BLaER1 (cell line): Measurements from ENCODE around the gene C3orf52.

Source experiments
- H3K27ac ChIP-seq: shearing (Covaris generic); formaldehyde crosslinking; 2 replicates; pipeline ENCODE4 v1.8.1; 2022
- H3K27me3 ChIP-seq: shearing (Covaris generic); formaldehyde crosslinking; 2 replicates; pipeline ENCODE4 v1.8.1; 2022
- H3K36me3 ChIP-seq: shearing (Covaris generic); formaldehyde crosslinking; 2 replicates; pipeline ENCODE4 v1.8.1; 2022
- H3K4me1 ChIP-seq: shearing (Covaris generic); formaldehyde crosslinking; 2 replicates; pipeline ENCODE4 v1.8.1; 2022
- H3K4me2 ChIP-seq: shearing (Covaris generic); formaldehyde crosslinking; 2 replicates; pipeline ENCODE4 v1.8.1; 2022
- H3K4me3 ChIP-seq: shearing (Covaris generic); formaldehyde crosslinking; 2 replicates; pipeline ENCODE4 v1.8.1; 2022
- H3K9ac ChIP-seq: shearing (Covaris generic); formaldehyde crosslinking; 2 replicates; pipeline ENCODE4 v1.8.1; 2022
- H3K9me3 ChIP-seq: shearing (Covaris generic); formaldehyde crosslinking; 2 replicates; pipeline ENCODE4 v1.8.1; 2022
- H4K20me1 ChIP-seq: shearing (Covaris generic); formaldehyde crosslinking; 2 replicates; pipeline ENCODE4 v1.8.1; 2022
- Cebpa-rat ChIP-seq: shearing (Covaris generic); IDR thresholded peaks from 2 replicates; pipeline ENCODE4 v1.8.1; 2022

C3orf52 gene

GRCh38 chr3:112096176-112096575, 10.0 kb downstream of the C3orf52 start:
- Histone ChIP-seq H3K4me3 (no peak overlapping the region), H4K20me1 (no peaks in the 10 kb centered on the region), H3K4me1 (peaks cover 36% of the 10 kb centered on the region), H3K36me3 (no peaks in the 10 kb centered on the region), H3K27me3 (no peaks in the 10 kb centered on the region), H3K9ac (no peak overlapping the region), H3K9me3 (peaks cover 46% of the 10 kb centered on the region), H3K4me2 (no peak overlapping the region), H3K27ac (no peak overlapping the region)
- TF ChIP-seq Cebpa-rat = no peak

GRCh38 chr3:112097378-112097777, 11.2 kb downstream of the C3orf52 start:
- Histone ChIP-seq H3K36me3 (no peaks in the 10 kb centered on the region), H3K27me3 (no peaks in the 10 kb centered on the region), H4K20me1 (no peaks in the 10 kb centered on the region), H3K4me2 (no peak overlapping the region), H3K9me3 (peaks cover 49% of the 10 kb centered on the region), H3K4me3 (no peak overlapping the region), H3K4me1 (peaks cover 24% of the 10 kb centered on the region), H3K27ac (no peak overlapping the region), H3K9ac (no peak overlapping the region)
- no peak for TF ChIP-seq Cebpa-rat

- Histone ChIP-seq H3K4me2 (no peak overlapping the region), H3K27me3 (no peaks in the 10 kb centered on the region), H3K9ac (no peak overlapping the region), H3K36me3 (no peaks in the 10 kb centered on the region), H3K9me3 (peaks cover 30% of the 10 kb centered on the region), H4K20me1 (no peaks in the 10 kb centered on the region), H3K4me3 (no peak overlapping the region), H3K4me1 (peaks cover 20% of the 10 kb centered on the region), H3K27ac (no peak overlapping the region)
- no peak for TF ChIP-seq Cebpa-rat
These were observed 15.7 kb downstream of the C3orf52 start for GRCh38 chr3:112101916-112102315.

- H4K20me1 ChIP-seq = no peaks in the 10 kb centered on the region
- H3K4me1 ChIP-seq = peaks cover 8% of the 10 kb centered on the region
- no peak overlapping the region for H3K27ac ChIP-seq
- no peak overlapping the region for H3K4me3 ChIP-seq
- no peak overlapping the region for H3K9ac ChIP-seq
- no peaks in the 10 kb centered on the region for H3K36me3 ChIP-seq
- H3K27me3 ChIP-seq = no peaks in the 10 kb centered on the region
- peaks cover 6% of the 10 kb centered on the region for H3K9me3 ChIP-seq
- no peak for TF ChIP-seq Cebpa-rat
- H3K4me2 ChIP-seq = no peak overlapping the region
These were observed 18.6 kb downstream of the C3orf52 start for GRCh38 chr3:112104774-112105173.

- Histone ChIP-seq H3K27ac (no peak overlapping the region), H3K4me1 (peaks cover 40% of the 10 kb centered on the region), H3K4me2 (no peak overlapping the region), H4K20me1 (no peaks in the 10 kb centered on the region), H3K4me3 (no peak overlapping the region), H3K9ac (no peak overlapping the region), H3K27me3 (no peaks in the 10 kb centered on the region), H3K9me3 (no peaks in the 10 kb centered on the region), H3K36me3 (no peaks in the 10 kb centered on the region)
- no peak for TF ChIP-seq Cebpa-rat
These were observed 23.1 kb downstream of the C3orf52 start for GRCh38 chr3:112109322-112109721.

- Histone ChIP-seq H3K9ac (no peak overlapping the region), H4K20me1 (no peaks in the 10 kb centered on the region), H3K4me1 (peaks cover 57% of the 10 kb centered on the region), H3K4me3 (no peak overlapping the region), H3K27ac (no peak overlapping the region), H3K27me3 (no peaks in the 10 kb centered on the region), H3K4me2 (peak overlapping the region; percentile 31), H3K9me3 (no peaks in the 10 kb centered on the region), H3K36me3 (no peaks in the 10 kb centered on the region)
- no peak for TF ChIP-seq Cebpa-rat
These were observed 25.7 kb downstream of the C3orf52 start for GRCh38 chr3:112111785-112112402.

- H3K27me3 ChIP-seq = no peaks in the 10 kb centered on the region
- H3K4me3 ChIP-seq = peak overlapping the region; percentile 15; the same call in 1 of the 2 replicates
- H3K9ac ChIP-seq = peak overlapping the region; percentile 59
- peak overlapping the region; percentile 82 for H3K27ac ChIP-seq
- peaks cover 85% of the 10 kb centered on the region for H3K4me1 ChIP-seq
- no peak for TF ChIP-seq Cebpa-rat
- no peaks in the 10 kb centered on the region for H4K20me1 ChIP-seq
- peak overlapping the region; percentile 83 for H3K4me2 ChIP-seq
- no peaks in the 10 kb centered on the region for H3K9me3 ChIP-seq
- no peaks in the 10 kb centered on the region for H3K36me3 ChIP-seq
These were observed 28.5 kb downstream of the C3orf52 start for GRCh38 chr3:112114576-112115160.

GRCh38 chr3:112115161-112115739, 29.1 kb downstream of the C3orf52 start:
- Histone ChIP-seq H3K4me3 (peak overlapping the region; percentile 15; the same call in 1 of the 2 replicates), H4K20me1 (no peaks in the 10 kb centered on the region), H3K36me3 (no peaks in the 10 kb centered on the region), H3K4me1 (peaks cover 91% of the 10 kb centered on the region), H3K27me3 (no peaks in the 10 kb centered on the region), H3K9ac (peak overlapping the region; percentile 59), H3K9me3 (no peaks in the 10 kb centered on the region), H3K4me2 (peak overlapping the region; percentile 83), H3K27ac (peak overlapping the region; percentile 82)
- no peak for TF ChIP-seq Cebpa-rat

GRCh38 chr3:112115806-112116383, 29.7 kb downstream of the C3orf52 start:
- Histone ChIP-seq H4K20me1 (no peaks in the 10 kb centered on the region), H3K4me2 (peak overlapping the region; percentile 83), H3K27me3 (no peaks in the 10 kb centered on the region), H3K9me3 (no peaks in the 10 kb centered on the region), H3K36me3 (no peaks in the 10 kb centered on the region), H3K4me3 (0 out of 2 replicates have a peak overlapping the region, but pooled peaks have one; percentile 15), H3K4me1 (peaks cover 97% of the 10 kb centered on the region), H3K9ac (peak overlapping the region; percentile 59; the same call in 1 of the 2 replicates), H3K27ac (peak overlapping the region; percentile 82)
- no peak for TF ChIP-seq Cebpa-rat

GRCh38 chr3:112116748-112117186, 30.6 kb downstream of the C3orf52 start:
- peaks cover 100% of the 10 kb centered on the region for H3K4me1 ChIP-seq
- H3K4me2 ChIP-seq = peak overlapping the region; percentile 83
- no peak overlapping the region for H3K4me3 ChIP-seq
- no peaks in the 10 kb centered on the region for H3K36me3 ChIP-seq
- TF ChIP-seq Cebpa-rat = no peak
- H4K20me1 ChIP-seq = no peaks in the 10 kb centered on the region
- 0 out of 2 replicates have a peak overlapping the region, but pooled peaks have one; percentile 90 for H3K27ac ChIP-seq
- H3K9ac ChIP-seq = no peak overlapping the region
- no peaks in the 10 kb centered on the region for H3K27me3 ChIP-seq
- no peaks in the 10 kb centered on the region for H3K9me3 ChIP-seq
